Right lobe of liver (tissue), 4 donors: ENCODE results near the gene QRICH2.

Experiments used
- CTCF ChIP-seq, 4 donors: fragments of 200-600 bp in 3 of 4; fragments of 450-650 bp in 1 of 4; IDR thresholded peaks; one replicate each; pipeline versions ENCODE4 v1.5.1 to v1.8.0; 2016 to 2022; ENCODE audit warnings: antibody characterized with exemption in 4 of 4, mild to moderate bottlenecking in 2 of 4
- POLR2A ChIP-seq: fragments of 450-650 bp; IDR thresholded peaks from one replicate; pipeline ENCODE4 v1.6.1; 2017; ENCODE audit warnings: antibody characterized with exemption, mild to moderate bottlenecking
- donor health status: DM: no; HTN: no; CAD: no.
- donor health status: DM: no; HTN: no; CAD: no.
- donor health status: DM: no; HTN: yes; CAD: no.

- TF ChIP-seq CTCF (IDR thresholded peaks at IDR 0.05) (no peak), POLR2A (no peak)
These were observed 6.5 kb upstream of the QRICH2 start for GRCh38 chr17:76314392-76315227.
